GM12872 (cell line): ENCODE measurements around the gene HSPA8.
A peak's percentile ranks its signal among the peaks of the same experiment; 100 is the strongest.

ENCODE experiments used
- TF ChIP-seq, protein P1 (sequence below): IDR thresholded peaks from 3 replicates; pipeline ENCODE4 v1.5.1; 2011; ENCODE audit warnings: low read depth, mild to moderate bottlenecking, low read length, moderate library complexity; ENCODE audit not compliant: insufficient read depth

The HSPA8 gene

DNA sequence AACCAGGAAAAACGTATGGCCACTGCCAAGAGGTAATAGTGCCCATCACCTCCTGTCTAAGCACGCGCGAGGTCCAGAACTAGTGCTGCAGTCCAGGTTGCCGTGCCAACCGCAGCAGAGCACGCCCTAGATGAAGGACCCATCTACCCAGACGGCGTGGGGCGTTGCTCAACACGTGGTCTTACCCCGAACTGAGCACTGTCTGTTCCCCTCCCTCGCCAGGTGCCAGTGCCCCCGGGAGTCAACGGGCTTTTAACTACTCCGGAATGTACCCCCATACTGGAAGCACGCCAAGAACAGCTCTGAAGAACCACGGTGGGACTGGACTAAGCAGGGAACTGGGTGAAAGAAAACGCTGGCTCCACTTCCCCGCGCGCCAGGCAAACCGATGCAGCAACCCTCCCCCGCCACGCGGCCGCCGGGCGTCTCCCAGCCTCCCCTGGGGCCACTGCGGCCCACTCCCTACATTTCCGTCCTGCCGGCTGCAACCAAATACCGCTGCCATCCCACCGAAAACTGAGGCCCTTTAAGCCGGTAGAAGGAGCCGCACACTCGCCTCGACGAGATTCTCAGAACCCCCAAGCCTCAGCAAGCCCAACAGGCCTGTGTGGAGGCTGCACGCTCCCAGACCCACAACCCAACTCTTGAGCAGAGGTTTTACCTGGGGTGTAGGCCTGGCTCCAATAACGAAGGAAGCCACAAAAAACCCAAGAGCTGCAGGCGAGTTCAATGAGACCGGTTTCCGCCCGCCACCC is at the start of gene HSPA8:
Gene HSPA8, minus strand, starts transcription at position 734 of the 755 bp plus-strand sequence. CDS start 812 bp downstream, outside the sequence.
- TF ChIP-seq, protein P1, sequence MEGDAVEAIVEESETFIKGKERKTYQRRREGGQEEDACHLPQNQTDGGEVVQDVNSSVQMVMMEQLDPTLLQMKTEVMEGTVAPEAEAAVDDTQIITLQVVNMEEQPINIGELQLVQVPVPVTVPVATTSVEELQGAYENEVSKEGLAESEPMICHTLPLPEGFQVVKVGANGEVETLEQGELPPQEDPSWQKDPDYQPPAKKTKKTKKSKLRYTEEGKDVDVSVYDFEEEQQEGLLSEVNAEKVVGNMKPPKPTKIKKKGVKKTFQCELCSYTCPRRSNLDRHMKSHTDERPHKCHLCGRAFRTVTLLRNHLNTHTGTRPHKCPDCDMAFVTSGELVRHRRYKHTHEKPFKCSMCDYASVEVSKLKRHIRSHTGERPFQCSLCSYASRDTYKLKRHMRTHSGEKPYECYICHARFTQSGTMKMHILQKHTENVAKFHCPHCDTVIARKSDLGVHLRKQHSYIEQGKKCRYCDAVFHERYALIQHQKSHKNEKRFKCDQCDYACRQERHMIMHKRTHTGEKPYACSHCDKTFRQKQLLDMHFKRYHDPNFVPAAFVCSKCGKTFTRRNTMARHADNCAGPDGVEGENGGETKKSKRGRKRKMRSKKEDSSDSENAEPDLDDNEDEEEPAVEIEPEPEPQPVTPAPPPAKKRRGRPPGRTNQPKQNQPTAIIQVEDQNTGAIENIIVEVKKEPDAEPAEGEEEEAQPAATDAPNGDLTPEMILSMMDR = no peak

DNA sequence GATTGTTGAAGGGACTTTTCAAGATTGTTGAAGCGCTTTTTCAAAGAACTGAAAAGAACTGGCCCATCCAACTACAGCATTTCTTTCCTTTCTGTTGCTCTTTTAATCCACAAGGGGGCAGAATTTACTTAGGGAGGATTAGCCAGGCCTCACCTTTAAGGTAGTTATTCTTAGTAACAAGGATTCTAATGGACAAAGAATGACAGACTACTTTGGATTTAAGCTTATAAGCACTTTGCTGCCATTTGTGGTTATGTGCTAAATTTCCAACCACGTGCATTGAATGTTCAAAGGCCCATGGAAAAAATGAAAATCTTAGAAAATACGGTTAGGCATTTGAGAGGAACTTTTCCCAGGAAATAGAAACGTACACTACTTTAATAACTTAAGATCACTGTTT is 49.5 kb upstream of the HSPA8 start:
- TF ChIP-seq, protein P1 = peak; percentile 61

DNA sequence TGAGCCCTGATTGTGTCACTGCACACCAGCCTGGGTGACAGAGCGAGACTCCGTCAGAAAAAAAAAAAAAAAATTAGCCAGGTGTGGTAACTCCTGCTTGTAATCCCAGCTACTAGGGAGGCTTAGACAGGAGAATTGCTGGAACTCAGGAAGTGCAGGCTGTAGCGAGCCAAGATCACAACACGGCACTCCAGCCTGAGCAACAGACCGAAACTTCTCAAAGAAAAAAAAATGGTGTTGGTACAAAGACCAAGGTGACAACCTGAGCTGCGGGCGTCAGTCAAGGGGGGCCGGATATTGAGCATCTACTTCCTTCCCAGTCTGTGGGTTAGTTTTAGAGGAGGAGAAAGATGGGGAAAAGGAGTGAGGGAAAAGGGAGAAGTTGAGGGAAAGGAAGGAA is 48.5 kb upstream of the HSPA8 start:
- TF ChIP-seq, protein P1 = no peak

DNA sequence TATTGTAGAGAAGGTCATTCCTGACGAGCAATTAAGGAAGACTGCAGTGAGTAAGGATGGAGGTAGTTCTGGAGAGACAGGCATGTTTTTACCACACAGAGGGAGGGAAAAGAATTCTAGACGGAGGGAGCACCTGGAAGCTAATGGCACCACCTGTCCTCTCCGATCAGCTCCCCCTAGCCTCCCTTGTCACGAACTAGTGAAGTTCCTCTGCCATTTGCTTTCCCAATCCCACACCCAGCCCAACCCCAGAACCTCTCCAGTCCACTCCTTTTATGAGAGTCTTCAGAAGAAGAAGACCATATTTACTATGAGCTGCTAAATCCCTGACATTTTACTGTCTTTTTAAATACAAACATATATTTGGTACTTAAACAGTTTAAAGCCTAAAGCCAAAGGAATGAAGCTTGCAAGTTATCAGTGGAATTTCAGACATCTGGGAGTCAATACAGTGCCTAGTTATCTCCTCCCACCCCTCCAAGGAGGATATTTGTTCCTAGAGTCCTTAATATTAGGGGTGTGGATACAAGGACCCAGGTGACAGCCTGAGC is 46.1 kb upstream of the HSPA8 start:
- TF ChIP-seq, protein P1 = no peak

DNA sequence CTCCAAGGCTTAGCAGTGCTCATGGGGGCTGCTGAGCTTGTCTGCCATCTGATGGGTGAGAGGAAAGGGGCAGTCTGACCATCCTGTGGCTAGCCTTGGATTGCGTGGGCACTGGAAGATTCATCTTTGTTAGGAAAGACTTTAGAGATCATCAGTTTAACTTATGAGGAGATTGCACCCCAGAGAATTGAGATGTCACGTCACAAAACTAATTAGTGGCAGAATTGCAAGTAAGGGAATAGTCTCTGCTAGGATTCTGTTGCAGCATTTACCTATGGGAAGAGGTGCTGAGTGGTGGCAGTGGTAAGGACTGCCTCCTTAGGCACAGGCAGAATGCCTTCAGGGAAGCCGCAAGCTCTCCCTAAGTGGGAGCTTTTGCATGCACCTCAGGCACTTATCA is 42.8 kb upstream of the HSPA8 start:
- TF ChIP-seq, protein P1 = no peak

DNA sequence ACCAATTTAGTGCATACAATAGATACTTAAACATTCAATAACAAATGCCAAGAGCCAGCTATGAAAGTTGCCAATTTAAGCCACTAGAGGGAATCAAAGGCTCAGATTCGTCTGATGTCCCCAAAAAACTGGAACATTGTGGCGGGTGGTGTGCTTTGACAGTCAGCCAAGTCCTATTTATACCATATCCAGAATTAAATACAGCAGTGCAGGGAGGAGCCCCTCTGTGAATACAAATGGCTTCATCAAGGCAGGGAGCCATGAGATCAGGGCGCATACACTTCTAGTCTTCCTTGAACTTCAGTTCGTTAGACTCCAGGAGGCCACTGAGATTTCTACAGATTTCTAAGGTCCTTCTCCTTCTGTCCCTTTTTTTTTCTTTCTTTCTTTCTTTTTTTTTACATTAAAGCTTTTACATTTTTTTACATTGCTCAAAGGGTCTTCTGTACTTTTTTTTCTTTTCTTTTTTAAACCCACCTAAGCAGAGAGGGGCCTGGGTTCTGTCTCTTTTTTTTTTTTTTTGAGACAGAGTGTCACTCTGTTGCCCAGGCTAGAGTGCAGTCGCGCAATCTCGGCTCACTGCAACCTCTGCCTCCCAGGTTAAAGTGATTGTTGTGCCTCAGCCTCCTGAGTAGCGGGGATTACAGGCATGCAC is 41.5 kb upstream of the HSPA8 start:
- TF ChIP-seq, protein P1 = peak; percentile 58

DNA sequence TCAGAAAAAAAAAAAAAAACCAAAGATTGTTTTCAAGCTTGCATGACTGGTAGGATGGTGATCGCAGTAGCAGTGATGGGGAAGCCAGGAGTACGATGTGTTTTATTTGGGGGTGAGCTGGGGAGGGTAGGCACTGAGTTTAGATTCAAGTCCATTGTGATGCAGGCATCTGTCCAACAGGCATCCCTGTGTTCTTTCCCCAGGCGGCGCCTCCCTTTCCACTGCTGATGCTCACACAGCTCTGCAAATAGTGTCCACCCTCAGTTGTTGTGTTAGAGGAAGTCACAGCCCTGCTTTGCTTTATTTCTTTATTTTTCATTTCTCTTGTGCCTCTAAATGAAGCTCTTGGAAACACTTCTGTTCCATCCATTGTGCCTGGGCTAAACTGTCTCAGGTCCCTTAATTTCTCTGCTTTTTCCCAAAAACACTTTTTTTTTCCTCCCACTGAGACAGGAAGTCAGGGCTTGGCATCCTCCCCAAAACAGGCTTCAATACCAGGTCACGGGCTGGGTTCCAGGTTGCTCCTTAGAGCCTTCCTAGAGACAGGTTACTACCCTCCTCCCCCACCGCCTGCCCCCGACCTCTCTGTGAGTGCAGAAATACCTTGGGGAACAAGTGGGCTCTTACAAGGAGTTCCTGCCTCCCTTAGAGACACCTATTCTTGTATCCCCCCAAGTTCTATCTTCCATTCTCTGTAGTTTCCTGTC is 38.6 kb upstream of the HSPA8 start:
- TF ChIP-seq, protein P1 = no peak
